Stimulated activated CD4-positive, alpha-beta T cell treated with anti-CD3 and anti-CD28 coated beads, TNF-alpha, amount 100 ng/mL, for 1 hour (primary cell): ENCODE results near the gene GANC.
"Not testable (repeated sequence)": the region's sequence is repeated elsewhere in the genome, so short reads cannot be mapped to it uniquely, and the experiment has no call there.

Experiments used
- DNase-seq, 3 donors: peaks; one replicate each; pipeline ENCODE4 v3.0.0-alpha.2; 2020; ENCODE audit warnings: low read depth in 3 of 3, low spot score in 1 of 3

The GANC gene, protein sequence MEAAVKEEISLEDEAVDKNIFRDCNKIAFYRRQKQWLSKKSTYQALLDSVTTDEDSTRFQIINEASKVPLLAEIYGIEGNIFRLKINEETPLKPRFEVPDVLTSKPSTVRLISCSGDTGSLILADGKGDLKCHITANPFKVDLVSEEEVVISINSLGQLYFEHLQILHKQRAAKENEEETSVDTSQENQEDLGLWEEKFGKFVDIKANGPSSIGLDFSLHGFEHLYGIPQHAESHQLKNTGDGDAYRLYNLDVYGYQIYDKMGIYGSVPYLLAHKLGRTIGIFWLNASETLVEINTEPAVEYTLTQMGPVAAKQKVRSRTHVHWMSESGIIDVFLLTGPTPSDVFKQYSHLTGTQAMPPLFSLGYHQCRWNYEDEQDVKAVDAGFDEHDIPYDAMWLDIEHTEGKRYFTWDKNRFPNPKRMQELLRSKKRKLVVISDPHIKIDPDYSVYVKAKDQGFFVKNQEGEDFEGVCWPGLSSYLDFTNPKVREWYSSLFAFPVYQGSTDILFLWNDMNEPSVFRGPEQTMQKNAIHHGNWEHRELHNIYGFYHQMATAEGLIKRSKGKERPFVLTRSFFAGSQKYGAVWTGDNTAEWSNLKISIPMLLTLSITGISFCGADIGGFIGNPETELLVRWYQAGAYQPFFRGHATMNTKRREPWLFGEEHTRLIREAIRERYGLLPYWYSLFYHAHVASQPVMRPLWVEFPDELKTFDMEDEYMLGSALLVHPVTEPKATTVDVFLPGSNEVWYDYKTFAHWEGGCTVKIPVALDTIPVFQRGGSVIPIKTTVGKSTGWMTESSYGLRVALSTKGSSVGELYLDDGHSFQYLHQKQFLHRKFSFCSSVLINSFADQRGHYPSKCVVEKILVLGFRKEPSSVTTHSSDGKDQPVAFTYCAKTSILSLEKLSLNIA (N-terminal part only)

GRCh38 chr15:42272939-42273899 is at the start of gene GANC, which contains the start of gene TMEM87A:
Gene GANC (plus strand): TSS chr15:42273201. CDS start chr15:42274482, 1,281 bp downstream.
Gene TMEM87A (minus strand): TSS chr15:42273433. CDS start chr15:42273398, 35 bp downstream.
- peak; percentile 83 to 90 (median 87) for DNase-seq

DNA sequence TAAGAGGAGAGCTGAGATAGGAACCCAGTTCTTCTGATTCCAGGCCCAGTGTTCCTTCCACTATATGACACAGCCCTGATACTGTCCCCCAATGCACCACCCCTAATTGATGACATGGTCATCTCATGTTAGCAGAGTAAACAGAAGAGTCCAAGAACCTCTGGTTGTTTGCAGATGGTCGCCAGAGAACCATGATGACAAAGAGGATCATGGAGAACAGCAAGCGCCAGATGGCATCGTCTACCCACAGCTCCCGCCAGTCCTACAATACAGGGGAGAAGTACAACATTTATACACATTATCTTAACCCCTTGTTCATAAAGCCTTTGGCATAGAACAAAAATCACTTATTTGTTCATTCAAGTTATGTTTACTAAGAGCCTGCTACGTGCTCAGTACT is 46.4 kb upstream of the GANC start:
- DNase-seq = no peak

GRCh38 chr15:42228036-42228435 is 45.0 kb upstream of the GANC start:
- no peak for DNase-seq

- not testable (repeated sequence) for DNase-seq
Observed at GRCh38 chr15:42228981-42229380, 44.0 kb upstream of the GANC start.

DNA sequence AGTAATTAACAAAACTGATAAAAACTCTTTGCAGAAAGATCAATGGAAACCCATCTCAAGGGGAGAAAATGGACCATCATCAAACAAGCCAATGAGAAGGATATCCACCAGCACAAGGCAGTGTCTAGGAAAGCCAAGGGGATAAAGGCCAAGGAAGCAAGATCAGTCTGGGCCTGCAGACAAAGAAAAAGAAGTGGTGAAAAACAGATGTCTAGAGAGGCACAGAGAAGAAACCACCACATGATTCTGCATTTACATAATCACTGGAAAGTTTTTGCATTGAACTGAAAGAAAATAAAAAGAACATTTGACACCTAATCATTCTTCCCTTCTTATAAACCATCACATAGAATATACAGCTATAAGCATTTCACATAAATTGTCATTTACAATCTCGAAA is 41.9 kb upstream of the GANC start:
- no peak for DNase-seq

DNA sequence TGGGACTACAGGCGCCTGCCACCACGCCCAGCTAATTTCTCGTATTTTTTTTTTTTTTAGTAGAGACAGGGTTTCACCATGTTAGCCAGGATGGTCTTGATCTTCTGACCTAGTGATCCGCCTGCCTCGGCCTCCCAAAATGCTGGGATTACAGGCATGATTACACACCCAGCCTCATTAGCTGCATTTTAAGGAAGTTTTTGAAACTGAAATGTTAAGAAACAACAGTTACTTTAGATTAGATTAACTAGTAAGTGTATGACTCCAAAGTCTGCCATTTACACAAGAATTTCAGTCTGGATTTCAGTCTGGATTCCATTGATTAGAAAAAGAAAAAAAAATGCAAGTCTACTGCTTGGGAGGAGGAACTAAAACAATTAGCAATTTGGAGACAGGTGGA is 40.4 kb upstream of the GANC start:
- no peak for DNase-seq

DNA sequence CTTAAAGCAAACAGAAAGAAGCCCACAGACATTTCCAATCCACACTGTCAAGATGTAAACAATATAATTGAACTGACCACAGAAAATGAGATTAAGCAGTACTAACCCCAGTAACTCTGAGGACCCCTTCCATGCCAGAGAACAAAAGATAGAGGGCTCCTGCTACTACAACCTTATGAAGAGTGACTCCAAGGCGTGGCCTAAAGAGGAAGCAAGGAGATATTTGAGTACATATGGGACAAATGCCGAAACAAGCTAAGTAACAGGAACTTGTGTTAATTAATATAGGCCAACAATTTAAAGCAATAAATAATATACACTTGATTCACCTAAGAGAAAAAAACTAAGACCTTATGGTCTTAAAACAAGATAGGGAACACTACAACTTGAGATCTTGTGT is 39.9 kb upstream of the GANC start:
- no peak for DNase-seq

DNA sequence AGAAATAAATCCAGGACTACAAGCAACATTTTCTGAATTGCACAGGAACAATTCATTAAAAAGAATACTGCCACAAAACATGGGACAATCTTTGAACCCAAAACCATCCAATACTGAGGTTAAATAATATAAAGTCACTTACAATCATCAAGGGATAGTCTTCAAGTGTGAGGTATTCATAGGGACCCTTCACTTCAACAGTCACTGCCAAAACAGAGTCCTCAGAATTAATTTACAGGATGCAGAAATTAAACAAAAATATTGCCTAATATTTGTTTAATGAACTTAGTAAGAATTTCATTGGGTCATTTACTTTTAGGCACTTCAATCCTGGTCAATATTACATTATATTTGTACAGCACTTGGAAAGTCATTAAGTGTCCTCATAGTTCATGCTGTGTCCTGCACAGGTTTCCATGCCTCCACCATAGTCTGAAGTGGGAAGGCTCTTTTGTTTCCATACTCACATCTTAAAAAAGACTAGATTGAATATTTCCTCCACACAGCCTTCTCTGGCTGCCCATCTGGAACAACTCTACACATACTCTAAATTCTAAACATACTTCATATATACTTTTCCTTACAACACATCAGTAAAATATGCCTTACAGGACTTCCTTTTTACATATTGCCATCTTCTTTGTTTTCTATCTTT is 33.3 kb upstream of the GANC start:
- no peak for DNase-seq

- DNase-seq = no peak
Observed at GRCh38 chr15:42240823-42241222, 32.2 kb upstream of the GANC start.

- DNase-seq = no peak
Observed at GRCh38 chr15:42253300-42253699, 19.7 kb upstream of the GANC start.

- DNase-seq = no peak
Observed at GRCh38 chr15:42264795-42265194, 8.2 kb upstream of the GANC start.

DNA sequence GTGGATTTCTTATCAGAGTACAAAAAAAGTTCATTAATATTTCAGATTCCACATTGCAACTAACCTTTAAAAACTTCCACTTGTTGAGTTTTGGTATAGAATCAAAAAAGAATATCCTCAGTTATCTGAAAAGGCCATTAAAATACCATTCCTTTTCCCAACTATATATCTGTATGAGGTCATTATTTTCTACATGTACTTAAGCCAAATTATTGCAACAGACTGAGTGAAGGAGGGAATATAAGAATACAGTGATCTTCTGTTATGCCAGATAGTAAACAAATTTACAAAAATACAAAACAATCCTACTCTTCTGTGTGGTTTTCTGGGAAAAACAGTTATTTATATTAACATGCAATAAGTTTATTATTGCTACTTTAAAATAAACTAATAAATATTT is 5.7 kb upstream of the GANC start:
- DNase-seq = no peak

GRCh38 chr15:42270551-42270950 is 2.5 kb upstream of the GANC start:
- DNase-seq = no peak

DNA sequence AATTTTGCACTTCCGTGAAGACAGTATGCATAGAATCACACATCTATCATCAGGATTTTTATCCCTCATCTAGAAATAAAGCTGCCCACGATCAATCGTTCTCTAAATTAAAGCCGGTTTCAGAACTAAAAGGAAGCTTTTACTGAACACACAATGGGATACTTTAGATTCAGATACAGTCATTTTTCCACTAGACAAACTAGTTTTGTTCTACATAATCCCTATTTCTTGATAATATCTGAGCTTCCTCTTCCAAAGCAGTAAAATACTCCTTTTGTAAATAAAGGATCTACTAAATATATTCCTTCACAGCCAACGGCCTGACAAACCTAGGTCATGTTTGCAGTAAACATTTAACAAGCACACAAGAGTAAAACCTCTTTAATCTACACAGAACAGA is 2.0 kb upstream of the GANC start:
- no peak for DNase-seq

- peak; percentile 19 to 50 (median 23) for DNase-seq
Observed at GRCh38 chr15:42273900-42274701, 1.1 kb downstream of the GANC start.

DNA sequence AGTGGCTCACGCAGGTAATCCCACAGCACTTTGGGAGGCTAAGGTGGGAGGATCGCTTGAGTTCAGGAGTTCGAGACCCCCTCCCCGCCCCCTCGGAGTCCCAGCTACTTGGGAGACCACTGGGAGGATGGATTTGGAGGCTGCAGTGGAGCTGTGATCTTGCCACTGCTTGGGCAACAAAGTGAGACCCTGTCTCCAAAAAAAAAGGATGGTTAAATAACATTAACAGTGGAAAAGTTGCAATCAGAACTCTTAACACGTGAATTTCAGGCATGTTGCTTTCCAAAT is 1.6 kb downstream of the GANC start:
- no peak for DNase-seq

DNA sequence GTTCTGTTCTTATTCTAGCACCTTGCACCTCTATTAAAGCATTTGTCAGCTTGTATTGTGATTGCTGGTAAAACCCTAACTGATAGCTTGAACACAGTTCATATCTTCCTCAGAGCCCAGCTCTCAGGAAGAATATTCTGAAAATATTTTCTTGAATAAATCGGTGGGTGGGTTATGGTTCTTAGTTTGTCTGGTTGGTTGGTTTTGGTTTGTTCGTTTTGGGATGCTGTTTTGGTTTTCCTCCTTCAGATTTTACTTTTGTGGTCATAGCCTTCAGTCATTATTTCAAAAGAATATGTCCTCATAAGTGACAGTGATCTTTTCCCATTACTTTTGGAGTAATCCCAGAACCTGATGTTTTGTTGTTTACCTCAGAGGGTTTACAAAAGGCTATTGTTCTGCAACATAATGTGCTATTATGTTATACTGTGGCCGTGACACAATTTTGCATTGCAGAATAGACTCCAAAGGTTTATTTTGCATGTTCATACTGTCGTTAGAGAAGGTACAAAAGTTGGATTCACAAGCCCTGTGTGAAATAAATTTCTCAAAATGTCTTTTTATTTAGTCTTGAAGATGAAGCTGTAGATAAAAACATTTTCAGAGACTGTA is 2.9 kb downstream of the GANC start:
- no peak for DNase-seq

DNA sequence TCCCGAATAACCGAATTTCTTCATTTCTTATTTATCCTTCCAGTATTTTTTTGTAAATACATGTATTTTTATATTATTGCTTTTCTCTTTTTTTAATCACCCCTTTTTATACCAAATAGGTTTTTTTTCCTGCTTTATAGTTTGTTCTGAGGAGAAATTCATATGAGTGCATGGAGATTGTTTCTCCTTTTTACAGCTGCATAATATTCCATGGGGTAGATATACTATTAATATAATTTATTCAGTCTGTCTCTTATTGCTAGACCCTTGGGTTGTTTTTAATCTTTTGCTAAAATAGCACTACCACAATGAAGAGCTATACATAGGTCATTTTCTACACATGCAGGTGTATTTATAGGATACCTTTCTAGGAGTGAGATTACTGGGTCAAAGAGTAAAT is 3.8 kb downstream of the GANC start:
- DNase-seq = no peak

DNA sequence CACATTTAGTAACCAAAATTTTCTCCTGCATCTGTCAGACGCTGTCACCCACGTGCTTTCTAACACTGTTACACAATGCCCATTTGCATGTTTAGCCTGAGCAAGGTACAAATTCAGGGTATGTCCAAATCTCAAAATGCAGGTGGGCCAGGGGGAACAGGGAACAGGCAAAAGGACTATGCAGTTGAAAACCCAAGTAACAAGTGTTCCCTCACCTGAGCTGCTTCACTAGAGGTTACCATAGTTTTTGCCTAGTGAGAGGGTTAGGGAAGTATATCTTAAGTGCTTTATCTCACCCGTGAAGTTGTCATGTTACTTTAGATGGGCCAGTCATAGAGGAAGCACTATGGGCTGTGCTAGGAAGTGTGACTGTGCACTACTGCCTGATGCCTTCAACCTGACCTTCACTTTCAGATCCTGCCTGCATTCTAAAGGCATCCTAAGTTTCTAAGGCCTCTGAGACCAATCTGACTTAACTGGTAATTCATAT is 6.3 kb downstream of the GANC start:
- no peak for DNase-seq
